HepG2 (cell line): ENCODE measurements around the gene NOTUM. TPM values are rescaled to one million over a fixed set of nuclear protein-coding genes. Genes with fewer than 3 reads are reported as not detected.

Experiments used
- ETV5 ChIP-seq: IDR thresholded peaks from 2 replicates; pipeline ENCODE4 v1.6.1; 2018; ENCODE audit warnings: missing biosample characterization, missing genetic modification reagents, inconsistent platforms, borderline replicate concordance
- FOXA3 ChIP-seq: IDR thresholded peaks from 2 replicates; pipeline ENCODE4 v1.6.1; 2016; ENCODE audit warnings: missing genetic modification reagents, missing compliant biosample characterization
- KDM3A ChIP-seq: IDR thresholded peaks from 2 replicates; pipeline ENCODE4 v1.6.1; 2018; ENCODE audit warnings: low read depth, missing compliant biosample characterization
- NONO ChIP-seq, 2 experiments: fragments of 450-650 bp in 1 of 2; sonication (generic) in 1 of 2; formaldehyde crosslinking in 1 of 2; IDR thresholded peaks in 1 of 2; conservative IDR thresholded peaks in 1 of 2; 2 replicates each; pipeline versions ENCODE4 v1.6.1 to v1.8.0; 2017 to 2022; ENCODE audit warnings: mild to moderate bottlenecking in 1 of 2, missing genetic modification reagents in 1 of 2, moderate library complexity in 1 of 2
- PAX8 ChIP-seq: sonication (generic); formaldehyde crosslinking; IDR thresholded peaks from 2 replicates; pipeline ENCODE4 v1.8.0; 2022; ENCODE audit warnings: mild to moderate bottlenecking, missing genetic modification reagents, borderline replicate concordance
- PHF21A ChIP-seq: sonication (generic); formaldehyde crosslinking; IDR thresholded peaks from 2 replicates; pipeline ENCODE4 v1.5.0; 2020; ENCODE audit warnings: mild to moderate bottlenecking, missing genetic modification reagents
- POLR2AphosphoS5 ChIP-seq: IDR thresholded peaks from 2 replicates; pipeline ENCODE4 v1.6.1; 2012; ENCODE audit warnings: low read depth, low read length
- SIX4 ChIP-seq: sonication (generic); formaldehyde crosslinking; IDR thresholded peaks from 2 replicates; pipeline ENCODE4 v1.4.0; 2020; ENCODE audit warnings: missing genetic modification reagents
- SMARCC2 ChIP-seq: fragments of 450-650 bp; IDR thresholded peaks from 2 replicates; pipeline ENCODE4 v1.6.1; 2017; ENCODE audit warnings: antibody characterized with exemption, mild to moderate bottlenecking
- SRSF9 ChIP-seq: fragments of 200-400 bp; formaldehyde crosslinking; IDR thresholded peaks from 2 replicates; pipeline ENCODE4 v1.6.1; 2018; ENCODE audit warnings: borderline replicate concordance, mild to moderate bottlenecking, low read depth, low read length; ENCODE audit not compliant: insufficient read depth, poor library complexity, severe bottlenecking
- TEAD2 ChIP-seq: sonication (generic); formaldehyde crosslinking; IDR thresholded peaks from 2 replicates; pipeline ENCODE4 v1.9.0; 2021; ENCODE audit warnings: missing genetic modification reagents
- TP53 ChIP-seq: sonication (generic); formaldehyde crosslinking; conservative IDR thresholded peaks from 2 replicates; pipeline ENCODE4 v1.4.0; 2020; ENCODE audit warnings: missing genetic modification reagents
- ZFP36L1 ChIP-seq: sonication (generic); formaldehyde crosslinking; IDR thresholded peaks from 2 replicates; pipeline ENCODE4 v1.8.0; 2022; ENCODE audit warnings: mild to moderate bottlenecking, missing genetic modification reagents, moderate library complexity
- ZFP36L2 ChIP-seq: sonication (generic); formaldehyde crosslinking; IDR thresholded peaks from 2 replicates; pipeline ENCODE4 v1.4.0; 2020; ENCODE audit warnings: missing genetic modification reagents
- ZFX ChIP-seq: sonication (generic); formaldehyde crosslinking; IDR thresholded peaks from 2 replicates; pipeline ENCODE4 v1.4.0; 2020; ENCODE audit warnings: mild to moderate bottlenecking, low read depth, missing genetic modification reagents, moderate library complexity
- ZNF343 ChIP-seq: sonication (generic); formaldehyde crosslinking; IDR thresholded peaks from 2 replicates; pipeline ENCODE4 v1.4.0; 2020; ENCODE audit warnings: mild to moderate bottlenecking, missing genetic modification reagents
- ZNF589 ChIP-seq: sonication (generic); formaldehyde crosslinking; conservative IDR thresholded peaks from 2 replicates; pipeline ENCODE4 v1.8.0; 2022; ENCODE audit warnings: mild to moderate bottlenecking, moderate library complexity, missing genetic modification reagents
- ZSCAN29 ChIP-seq: sonication (generic); formaldehyde crosslinking; conservative IDR thresholded peaks from 2 replicates; pipeline ENCODE4 v1.4.0; 2020; ENCODE audit warnings: mild to moderate bottlenecking, missing genetic modification reagents
- ZXDC ChIP-seq: sonication (generic); formaldehyde crosslinking; IDR thresholded peaks from 2 replicates; pipeline ENCODE4 v1.5.0; 2020; ENCODE audit warnings: mild to moderate bottlenecking, missing genetic modification reagents
- polyA plus RNA-seq, 8 experiments: library from polyadenylated mRNA; depleted of rRNA in 3 of 8; stranded (reverse) in 7 of 8; unstranded in 1 of 8; fragments of >200 nt; fragmentation: Illumina TruSeq in 4 of 8; extraction: Trizol in 4 of 8; gene quantifications; 2 replicates each; pipeline versions ENCODE4 v1.2.1 to v1.2.3, GENCODE V29; 2011 to 2016; ENCODE audit warnings: low read depth in 4 of 8, missing spikeins in 1 of 8, mixed read lengths in 1 of 8; ENCODE audit not compliant: insufficient read depth in 1 of 8
- total RNA-seq, 5 experiments: library from RNA; depleted of rRNA; stranded (reverse); fragments of >200 nt; fragmentation: Illumina TruSeq; extraction: Trizol; gene quantifications; 2 replicates each; pipeline ENCODE4 v1.2.3, GENCODE V29; 2016; ENCODE audit warnings: low read depth in 1 of 5
- TF ChIP-seq, protein P1 (sequence below): sonication (generic); formaldehyde crosslinking; IDR thresholded peaks from 2 replicates; pipeline ENCODE4 v1.4.0; 2020; ENCODE audit warnings: missing genetic modification reagents, borderline replicate concordance
- TF ChIP-seq, protein P2 (sequence below), 2 experiments: sonication (generic) in 1 of 2; formaldehyde crosslinking in 1 of 2; IDR thresholded peaks; 2 replicates each; pipeline versions ENCODE4 v1.4.0 to v1.6.1; 2018 to 2020; ENCODE audit warnings: missing genetic modification reagents in 2 of 2, borderline replicate concordance in 1 of 2, low read depth in 1 of 2, mild to moderate bottlenecking in 1 of 2, missing biosample characterization in 1 of 2

The NOTUM gene
- total and polyA plus RNA-seq, 2 of the 13 experiments (the other 11 are each of a cell fraction or from before 2014, with no cell fraction given), result 150 to 160 TPM

- TF ChIP-seq ZXDC (no peak), ZSCAN29 (CRISPR knock-in tag) (no peak), TEAD2 (CRISPR knock-in tag) (no peak), NONO (IDR thresholded peaks at IDR 0.05) (no peak), NONO (CRISPR knock-in tag; conservative IDR thresholded peaks at IDR 0.05) (0 out of 2 replicates have a peak, but pooled peaks have one; percentile 16), TP53 (no peak), PHF21A (peak; percentile 67; the same call in 1 of the 2 replicates), SMARCC2 (no peak), SRSF9 (no peak), ZNF343 (CRISPR knock-in tag) (no peak), ZFP36L1 (no peak), SIX4 (CRISPR knock-in tag) (no peak), FOXA3 (peak; percentile 76), ZFP36L2 (CRISPR knock-in tag) (no peak), ETV5 (CRISPR knock-in tag) (no peak; the same call in 1 of the 2 replicates), PAX8 (CRISPR knock-in tag) (no peak), ZFX (CRISPR knock-in tag) (peak; percentile 60), KDM3A (no peak), ZNF589 (CRISPR knock-in tag) (no peak), POLR2AphosphoS5 (peak; percentile 31)
- TF ChIP-seq, protein P1, sequence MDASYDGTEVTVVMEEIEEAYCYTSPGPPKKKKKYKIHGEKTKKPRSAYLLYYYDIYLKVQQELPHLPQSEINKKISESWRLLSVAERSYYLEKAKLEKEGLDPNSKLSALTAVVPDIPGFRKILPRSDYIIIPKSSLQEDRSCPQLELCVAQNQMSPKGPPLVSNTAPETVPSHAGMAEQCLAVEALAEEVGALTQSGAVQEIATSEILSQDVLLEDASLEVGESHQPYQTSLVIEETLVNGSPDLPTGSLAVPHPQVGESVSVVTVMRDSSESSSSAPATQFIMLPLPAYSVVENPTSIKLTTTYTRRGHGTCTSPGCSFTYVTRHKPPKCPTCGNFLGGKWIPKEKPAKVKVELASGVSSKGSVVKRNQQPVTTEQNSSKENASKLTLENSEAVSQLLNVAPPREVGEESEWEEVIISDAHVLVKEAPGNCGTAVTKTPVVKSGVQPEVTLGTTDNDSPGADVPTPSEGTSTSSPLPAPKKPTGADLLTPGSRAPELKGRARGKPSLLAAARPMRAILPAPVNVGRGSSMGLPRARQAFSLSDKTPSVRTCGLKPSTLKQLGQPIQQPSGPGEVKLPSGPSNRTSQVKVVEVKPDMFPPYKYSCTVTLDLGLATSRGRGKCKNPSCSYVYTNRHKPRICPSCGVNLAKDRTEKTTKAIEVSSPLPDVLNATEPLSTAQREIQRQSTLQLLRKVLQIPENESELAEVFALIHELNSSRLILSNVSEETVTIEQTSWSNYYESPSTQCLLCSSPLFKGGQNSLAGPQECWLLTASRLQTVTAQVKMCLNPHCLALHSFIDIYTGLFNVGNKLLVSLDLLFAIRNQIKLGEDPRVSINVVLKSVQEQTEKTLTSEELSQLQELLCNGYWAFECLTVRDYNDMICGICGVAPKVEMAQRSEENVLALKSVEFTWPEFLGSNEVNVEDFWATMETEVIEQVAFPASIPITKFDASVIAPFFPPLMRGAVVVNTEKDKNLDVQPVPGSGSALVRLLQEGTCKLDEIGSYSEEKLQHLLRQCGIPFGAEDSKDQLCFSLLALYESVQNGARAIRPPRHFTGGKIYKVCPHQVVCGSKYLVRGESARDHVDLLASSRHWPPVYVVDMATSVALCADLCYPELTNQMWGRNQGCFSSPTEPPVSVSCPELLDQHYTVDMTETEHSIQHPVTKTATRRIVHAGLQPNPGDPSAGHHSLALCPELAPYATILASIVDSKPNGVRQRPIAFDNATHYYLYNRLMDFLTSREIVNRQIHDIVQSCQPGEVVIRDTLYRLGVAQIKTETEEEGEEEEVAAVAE, result 0 out of 2 replicates have a peak, but pooled peaks have one; percentile 64
- TF ChIP-seq, protein P2, sequence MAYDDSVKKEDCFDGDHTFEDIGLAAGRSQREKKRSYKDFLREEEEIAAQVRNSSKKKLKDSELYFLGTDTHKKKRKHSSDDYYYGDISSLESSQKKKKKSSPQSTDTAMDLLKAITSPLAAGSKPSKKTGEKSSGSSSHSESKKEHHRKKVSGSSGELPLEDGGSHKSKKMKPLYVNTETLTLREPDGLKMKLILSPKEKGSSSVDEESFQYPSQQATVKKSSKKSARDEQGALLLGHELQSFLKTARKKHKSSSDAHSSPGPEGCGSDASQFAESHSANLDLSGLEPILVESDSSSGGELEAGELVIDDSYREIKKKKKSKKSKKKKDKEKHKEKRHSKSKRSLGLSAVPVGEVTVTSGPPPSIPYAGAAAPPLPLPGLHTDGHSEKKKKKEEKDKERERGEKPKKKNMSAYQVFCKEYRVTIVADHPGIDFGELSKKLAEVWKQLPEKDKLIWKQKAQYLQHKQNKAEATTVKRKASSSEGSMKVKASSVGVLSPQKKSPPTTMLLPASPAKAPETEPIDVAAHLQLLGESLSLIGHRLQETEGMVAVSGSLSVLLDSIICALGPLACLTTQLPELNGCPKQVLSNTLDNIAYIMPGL (CRISPR knock-in tag; IDR thresholded peaks at IDR 0.05; ENCODE audit: borderline replicate concordance in 1 of 2, low read depth in 1 of 2), result no peak; a peak in 1 of 4 replicates
Observed at GRCh38 chr17:81964081-81964849, 3.3 kb upstream of the NOTUM start (continued).
